Cortex of kidney (tissue), 1 donor: ENCODE results near the gene DONSON.
"Not testable (repeated sequence)": the region's sequence is repeated elsewhere in the genome, so short reads cannot be mapped to it uniquely, and the experiment has no call there.

Source experiments
- DNase-seq: peaks from one replicate; lab custom pipeline; 2025; lab: John Stamatoyannopoulos, UW

Gene DONSON

DNA sequence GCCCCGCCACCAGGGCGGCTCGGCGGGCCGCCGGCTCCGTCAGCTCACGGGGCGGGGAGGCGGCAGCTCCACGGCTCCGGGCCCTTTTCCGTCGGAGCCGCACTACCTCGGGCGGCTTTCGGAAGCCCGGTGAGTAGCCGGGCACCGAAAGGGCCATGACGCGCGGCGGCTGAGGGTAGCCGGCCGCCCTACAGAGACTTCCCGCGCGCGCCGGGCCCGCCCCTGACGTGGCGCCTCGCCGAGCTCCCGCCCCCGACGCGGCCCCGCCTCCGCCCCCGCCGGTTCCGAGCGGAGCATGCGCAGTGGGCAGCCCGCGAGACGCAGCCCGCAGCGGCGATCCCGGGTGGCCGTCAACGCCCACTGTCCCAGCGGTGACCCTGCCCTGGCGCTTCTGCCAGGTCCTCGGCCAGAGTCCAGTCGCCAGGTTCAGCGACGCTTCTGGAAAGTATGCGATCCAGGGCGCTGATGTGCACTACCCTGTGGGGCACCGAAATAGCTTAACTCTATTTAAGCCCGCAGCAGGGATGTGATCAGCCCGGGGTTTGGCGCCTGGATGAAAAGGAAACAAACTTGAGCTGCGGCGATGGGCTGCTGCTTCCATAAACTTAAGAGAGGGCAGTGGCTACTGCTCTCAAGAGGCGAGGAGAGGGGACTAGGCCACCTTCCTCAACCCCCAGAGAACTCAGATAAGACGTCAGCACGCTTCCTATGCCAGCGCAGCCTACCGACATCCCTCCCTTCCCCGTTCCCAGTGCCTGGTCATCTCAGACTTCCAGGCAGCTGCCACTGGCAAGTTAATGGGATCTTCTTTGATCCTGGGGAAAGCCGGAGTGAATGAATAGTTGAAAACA, at the start of gene DONSON:
Gene DONSON, minus strand, starts transcription at position 200 of the 851 bp plus-strand sequence. Its CDS starts 43 bp downstream, at position 157.
- DNase-seq, result peak; percentile 62

- DNase-seq, result no peak
Observed at GRCh38 chr21:33634254-33634653, 45.8 kb upstream of the DONSON start.

DNA sequence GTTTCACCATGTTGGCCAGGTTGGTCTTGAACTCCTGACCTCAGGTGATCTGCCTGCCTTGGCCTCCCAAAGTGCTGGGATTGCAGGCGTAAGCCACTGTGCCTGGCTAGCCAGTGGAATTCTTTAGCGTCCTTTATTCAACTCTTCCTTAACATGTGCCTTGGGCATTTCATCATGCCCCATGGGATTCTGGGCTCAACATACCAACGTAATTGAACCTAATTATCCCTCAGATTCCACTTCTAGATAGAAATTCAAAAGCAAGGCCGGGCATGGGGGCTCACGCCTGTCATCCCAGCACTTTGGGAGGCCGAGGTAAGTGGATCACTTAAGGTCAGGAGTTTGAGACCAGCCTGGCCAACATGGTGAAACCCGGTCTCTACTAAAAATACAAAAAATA, 37.7 kb upstream of the DONSON start:
- not testable (repeated sequence) for DNase-seq

- no peak for DNase-seq
Observed at GRCh38 chr21:33622253-33622652, 33.8 kb upstream of the DONSON start.

DNA sequence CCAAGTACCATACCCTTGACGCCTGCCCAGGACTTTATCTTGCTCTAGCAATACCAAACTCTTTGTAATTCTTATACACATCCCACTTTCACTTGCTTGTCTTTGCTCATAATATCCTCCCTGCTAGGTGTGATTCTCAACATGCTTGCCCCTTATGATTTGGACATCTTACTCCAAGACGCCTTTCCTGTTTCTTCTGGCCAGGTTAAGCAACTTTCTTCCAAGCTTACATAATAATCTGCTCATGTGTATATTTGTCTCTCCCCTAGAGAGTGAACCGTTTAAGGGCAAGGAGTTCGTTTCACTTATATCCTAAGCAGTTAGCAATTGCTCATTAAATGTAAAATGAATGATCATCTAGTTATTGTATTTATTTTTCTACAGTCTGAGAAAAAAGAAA, 31.2 kb upstream of the DONSON start:
- no peak for DNase-seq

GRCh38 chr21:33618407-33618806, 29.9 kb upstream of the DONSON start:
- DNase-seq, result no peak

DNA sequence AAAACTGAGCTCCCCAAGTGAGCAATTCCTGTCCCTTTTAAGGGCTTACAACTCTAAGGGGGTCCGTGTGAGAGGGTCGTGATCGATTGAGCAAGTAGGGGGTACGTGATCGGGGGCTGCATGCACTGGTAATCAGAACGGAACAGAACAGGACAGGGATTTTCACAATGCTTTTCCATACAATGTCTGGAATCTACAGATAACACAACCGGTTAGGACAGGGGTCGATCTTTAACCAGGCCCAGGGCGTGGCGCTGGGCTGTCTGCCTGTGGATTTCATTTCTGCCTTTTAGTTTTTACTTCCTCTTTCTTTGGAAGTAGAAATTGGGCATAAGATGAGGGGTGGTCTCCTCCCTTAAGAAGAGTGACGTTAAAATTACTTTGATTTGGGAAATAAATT, 29.1 kb upstream of the DONSON start:
- DNase-seq, result not testable (repeated sequence)

DNA sequence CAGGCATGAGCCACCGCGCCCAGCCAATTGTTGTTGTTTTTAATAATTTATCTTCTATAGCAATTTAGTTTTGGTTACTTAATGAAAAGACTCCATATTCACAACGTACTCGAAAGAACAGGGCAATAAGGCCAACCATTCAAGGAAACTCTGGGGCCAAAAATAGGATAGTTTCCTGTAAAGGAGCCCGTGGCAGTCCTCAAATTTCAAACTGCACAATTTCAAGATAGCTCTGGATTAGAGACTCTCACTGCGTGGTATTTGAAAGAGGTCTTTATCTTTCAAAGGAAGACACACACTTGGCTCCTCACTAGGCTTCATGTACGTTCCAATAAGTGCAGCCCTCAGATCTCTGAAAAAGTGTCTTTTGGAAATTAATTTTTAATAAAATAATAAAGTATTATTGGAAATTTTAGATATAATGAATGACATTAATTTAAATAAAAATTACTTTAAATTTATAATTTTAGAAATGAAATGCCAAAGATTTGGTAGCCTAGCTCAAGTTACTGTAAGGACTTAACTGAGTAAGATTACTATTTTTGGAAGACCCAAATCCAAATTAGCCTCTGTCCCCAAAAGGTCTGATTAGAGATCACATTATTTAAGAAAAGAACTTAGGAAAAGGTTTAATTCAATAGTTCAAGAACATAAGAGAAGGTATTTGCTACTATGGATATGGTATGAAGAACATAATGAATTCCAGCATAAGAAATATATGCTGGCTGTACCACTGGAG, 22.7 kb upstream of the DONSON start:
- no peak for DNase-seq

DNA sequence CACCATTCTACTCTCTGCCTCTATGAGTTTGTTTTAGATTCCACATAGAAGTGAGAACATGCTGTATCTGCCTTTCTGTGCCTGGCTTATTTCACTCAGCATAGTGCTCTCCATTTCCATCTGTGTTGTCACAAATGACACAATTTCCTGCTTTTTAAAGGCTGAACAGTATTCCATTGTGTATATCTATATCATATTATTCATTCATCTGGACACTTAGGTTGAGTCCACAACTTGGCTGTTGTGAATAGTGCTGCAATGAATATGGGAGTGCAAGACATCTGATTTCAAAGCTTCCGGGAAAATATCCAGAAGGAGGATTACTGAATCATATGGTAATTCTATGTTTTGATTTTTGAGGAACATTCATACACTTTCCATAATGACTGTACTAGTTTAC, 20.1 kb upstream of the DONSON start:
- no peak for DNase-seq

GRCh38 chr21:33598051-33598450, 9.6 kb upstream of the DONSON start:
- DNase-seq, result no peak

DNA sequence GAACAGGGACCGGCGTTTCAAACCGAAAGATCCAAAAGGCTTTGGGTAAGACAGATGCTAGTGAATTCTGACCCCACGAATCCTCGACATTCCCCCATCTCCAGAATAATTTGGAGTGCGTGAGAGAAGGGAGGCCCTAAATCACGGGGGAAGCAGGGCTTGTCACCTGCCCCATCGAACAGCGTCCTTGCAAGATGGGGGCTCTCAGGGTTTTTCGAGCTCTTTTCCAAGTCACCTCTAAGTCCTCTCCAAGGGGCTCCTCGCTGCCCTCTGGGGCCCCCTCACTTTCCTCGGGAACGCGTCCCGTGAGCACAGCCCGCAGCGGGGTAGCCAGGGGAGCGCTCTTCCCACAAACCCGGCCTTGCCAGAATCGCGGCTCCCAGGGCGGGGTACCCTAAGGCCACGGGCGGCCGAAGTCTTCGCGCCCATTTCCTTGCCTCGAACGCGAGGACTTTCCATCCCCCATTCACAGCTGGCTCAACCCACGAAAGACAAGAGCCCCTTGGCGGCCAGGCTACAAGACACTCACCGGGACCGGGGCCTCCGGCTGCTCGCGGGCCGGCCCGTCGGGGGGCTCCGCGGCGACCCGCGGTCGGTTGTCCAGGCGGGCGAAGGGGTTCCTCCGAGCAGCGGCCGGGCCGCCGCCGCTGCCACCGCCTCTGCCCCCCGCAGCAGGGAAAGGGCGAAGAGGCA, 546 bp downstream of the DONSON start:
- DNase-seq, result no peak

GRCh38 chr21:33586927-33587326, 1.6 kb downstream of the DONSON start:
- DNase-seq, result no peak

DNA sequence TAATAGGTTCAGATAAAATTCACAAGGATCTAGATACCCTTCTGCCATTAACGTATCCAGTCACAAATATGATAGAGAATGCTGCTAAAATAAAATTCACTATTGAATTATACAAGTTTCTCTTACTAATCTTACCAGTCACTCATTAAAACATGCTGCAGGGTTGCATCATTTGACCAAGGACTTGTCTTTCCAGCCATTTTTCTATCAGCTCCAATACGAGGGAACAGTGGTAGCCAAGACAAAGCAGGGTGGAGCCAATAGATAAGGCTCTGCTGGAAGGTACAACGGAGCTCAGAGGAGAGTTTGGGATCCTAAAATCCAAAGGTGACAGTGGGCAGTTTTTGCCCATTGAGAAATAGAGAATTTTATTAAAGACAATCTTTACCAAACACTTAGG, 4.0 kb downstream of the DONSON start:
- DNase-seq, result no peak

GRCh38 chr21:33578959-33579542, 9.4 kb downstream of the DONSON start:
- DNase-seq, result no peak

- DNase-seq, result no peak
Observed at GRCh38 chr21:33578214-33578613, 10.3 kb downstream of the DONSON start.

DNA sequence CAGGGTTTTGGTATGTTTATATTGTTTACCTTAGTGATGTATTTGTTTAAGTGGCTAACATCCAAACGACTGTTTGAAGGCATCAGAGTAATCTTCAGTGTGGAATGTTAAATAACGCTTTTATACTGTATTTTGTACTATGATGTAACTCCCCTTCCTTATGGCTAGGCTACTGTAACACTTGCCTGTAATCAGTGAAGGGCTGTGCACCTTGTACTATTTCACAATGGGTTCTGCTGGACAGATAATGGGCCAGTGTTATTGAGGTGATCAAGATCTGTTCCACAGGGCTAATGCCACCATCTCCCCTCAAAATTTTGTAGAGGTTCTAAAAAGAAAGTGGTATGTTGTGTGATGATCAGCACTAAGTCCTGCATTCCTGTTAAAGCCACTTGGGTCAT, 11.7 kb downstream of the DONSON start:
- not testable (repeated sequence) for DNase-seq

DNA sequence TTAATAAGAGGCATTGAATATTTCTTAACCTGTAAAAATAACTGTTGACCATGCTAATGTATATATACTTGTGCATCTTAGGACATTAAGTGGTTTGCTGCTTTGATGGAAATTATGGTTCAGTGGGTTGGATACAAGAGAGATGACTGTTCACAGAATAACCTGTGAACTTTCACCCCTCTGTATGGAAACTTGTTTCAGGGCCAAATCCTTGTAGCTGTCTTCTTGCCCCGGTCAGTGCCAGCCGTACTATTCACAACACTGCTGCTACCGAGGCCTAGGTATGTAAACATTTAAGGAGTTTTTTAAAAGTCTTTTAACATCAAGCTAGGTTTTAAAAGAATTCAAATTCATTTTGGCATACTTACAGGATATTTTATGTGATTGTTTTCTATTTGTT, 16.1 kb downstream of the DONSON start:
- DNase-seq, result no peak

- no peak for DNase-seq
Observed at GRCh38 chr21:33569991-33570390, 18.5 kb downstream of the DONSON start.

DNA sequence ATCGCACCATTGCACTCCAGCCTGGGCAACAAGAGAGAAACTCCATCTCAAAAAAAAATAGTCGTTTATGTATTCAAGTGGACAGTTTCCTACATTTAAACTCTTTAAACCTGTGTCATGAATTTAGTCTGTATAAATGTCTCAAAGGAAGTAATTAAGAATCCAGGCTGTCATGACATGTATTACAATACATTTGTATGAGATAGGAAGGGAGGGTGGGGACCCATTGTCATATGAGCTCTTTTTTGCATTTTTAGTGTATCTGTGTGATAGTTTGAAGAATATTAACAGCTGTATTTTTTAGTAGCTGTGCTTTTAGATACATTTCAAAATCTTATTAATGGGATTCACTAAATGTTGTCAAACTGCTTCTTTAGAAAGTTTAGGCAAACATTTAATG, 20.0 kb downstream of the DONSON start:
- DNase-seq, result no peak

DNA sequence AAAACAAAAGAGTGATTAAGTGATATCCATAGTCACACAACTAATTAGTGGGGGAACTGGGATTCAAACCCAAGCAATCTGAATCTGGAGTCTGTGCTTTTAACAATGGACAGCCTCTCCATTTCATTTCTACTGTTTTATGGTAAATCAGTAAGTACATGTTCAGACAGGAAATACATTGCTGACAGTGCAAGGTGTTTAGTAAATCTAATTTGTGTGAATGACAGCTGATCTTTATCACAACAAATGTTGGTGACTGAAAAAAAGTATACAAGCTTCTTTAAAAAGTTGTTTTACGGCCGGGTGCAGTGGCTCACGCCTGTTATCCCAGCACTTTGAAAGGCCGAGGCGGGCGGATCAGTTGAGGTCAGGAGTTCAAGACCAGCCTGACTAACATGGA, 20.6 kb downstream of the DONSON start:
- DNase-seq, result no peak

- DNase-seq, result no peak
Observed at GRCh38 chr21:33566514-33566913, 22.0 kb downstream of the DONSON start.

DNA sequence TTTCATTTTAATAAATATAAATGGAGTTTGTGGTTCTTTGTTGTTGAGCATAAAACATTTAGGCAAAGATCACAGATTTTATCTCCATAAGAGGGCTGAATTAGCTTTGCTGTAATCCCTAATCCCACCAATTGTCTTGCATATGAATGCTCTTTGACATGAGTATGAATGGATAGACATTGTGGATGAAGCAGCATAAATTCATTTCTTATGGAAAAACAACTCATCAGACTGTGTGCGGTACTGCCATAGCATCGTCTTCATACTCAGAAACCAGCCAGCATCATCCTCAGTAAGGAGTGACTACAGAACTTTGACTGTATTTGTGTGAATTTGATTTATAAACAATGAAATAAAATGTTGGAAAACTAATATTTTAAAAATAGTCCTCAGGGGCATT, 26.1 kb downstream of the DONSON start:
- no peak for DNase-seq
